Fibroblast of lung (primary cell): ENCODE data around the gene PRIM1.

Source experiments
- CTCF ChIP-seq, 2 donors: IDR thresholded peaks in 1 of 2; conservative IDR thresholded peaks in 1 of 2; 1 replicate in 1 of 2; 2 replicates in 1 of 2; pipeline ENCODE4 v1.5.1; 2011 to 2012; ENCODE audit warnings: low read length in 2 of 2, control low read depth in 1 of 2, inconsistent platforms in 1 of 2, low read depth in 1 of 2, mild to moderate bottlenecking in 1 of 2
- EZH2 ChIP-seq: IDR thresholded peaks from 2 replicates; pipeline ENCODE4 v1.5.1; 2012; ENCODE audit warnings: low read length, control low read depth, mild to moderate bottlenecking; ENCODE audit errors: missing control alignments

GRCh38 chr12:56724972-56725722, 27.0 kb downstream of the PRIM1 start, which contains the start of gene NACA:
- TF ChIP-seq CTCF (conservative IDR thresholded peaks at IDR 0.05 in 1 of 2, IDR thresholded peaks at IDR 0.05 in 1 of 2; ENCODE audit: low read depth in 1 of 2, low read length in 2 of 2) (no peak), EZH2 (no peak)
